NCI-H1048 (cell line): ENCODE results near the gene DPM2.

Experiments used
- DNase-seq: peaks from one replicate; lab custom pipeline; 2025; lab: John Stamatoyannopoulos, UW

Gene DPM2

GRCh38 chr9:127898433-127899127 is 39.1 kb downstream of the DPM2 start:
- DNase-seq = no peak

GRCh38 chr9:127897193-127897692 is 40.4 kb downstream of the DPM2 start:
- peak; percentile 64 for DNase-seq

- DNase-seq = no peak
These were observed 41.1 kb downstream of the DPM2 start for GRCh38 chr9:127896395-127897192.

- no peak for DNase-seq
These were observed 41.8 kb downstream of the DPM2 start for GRCh38 chr9:127895811-127896210.

DNA sequence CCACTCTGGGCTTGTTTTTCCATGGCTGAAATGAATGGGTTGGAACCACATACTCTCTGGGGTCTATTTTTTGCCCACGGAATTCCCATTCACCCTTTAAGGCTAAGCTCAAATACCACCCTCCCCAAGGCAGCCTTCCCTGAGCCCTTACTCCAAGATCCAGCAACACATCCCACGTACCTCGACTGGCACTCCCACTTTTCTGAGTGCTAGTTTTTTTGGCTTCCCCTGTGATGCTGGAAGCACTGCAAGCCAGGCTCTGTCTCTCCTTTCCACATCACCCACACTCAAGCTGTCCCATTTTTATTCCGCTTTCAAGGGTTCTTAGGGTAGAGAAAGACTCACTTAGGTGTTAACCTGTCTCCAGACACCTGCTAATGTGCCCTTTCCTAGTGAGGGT is 44.3 kb downstream of the DPM2 start:
- DNase-seq = no peak

DNA sequence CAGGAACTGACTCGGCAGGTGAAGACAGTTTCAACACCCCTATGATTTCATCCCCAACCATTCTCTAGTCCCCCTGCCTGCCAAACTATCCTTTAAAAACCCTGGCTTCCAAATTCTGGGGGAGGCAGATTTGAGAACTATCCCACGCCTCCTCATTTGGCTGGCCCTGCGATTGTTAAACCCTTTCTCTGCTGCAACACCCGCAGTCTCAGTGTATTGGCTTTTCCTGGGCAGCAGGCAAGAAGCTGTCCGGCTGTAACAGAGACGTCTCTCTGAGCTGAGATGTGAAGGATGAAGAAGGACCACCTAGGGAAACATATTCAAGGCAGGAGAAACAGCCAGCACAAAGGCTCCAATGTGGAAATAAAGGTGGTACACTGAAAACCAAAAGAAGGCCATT is 44.8 kb downstream of the DPM2 start:
- no peak for DNase-seq

GRCh38 chr9:127890053-127890452 is 47.6 kb downstream of the DPM2 start:
- DNase-seq = no peak

- no peak for DNase-seq
These were observed 49.9 kb downstream of the DPM2 start for GRCh38 chr9:127887792-127888191.

DNA sequence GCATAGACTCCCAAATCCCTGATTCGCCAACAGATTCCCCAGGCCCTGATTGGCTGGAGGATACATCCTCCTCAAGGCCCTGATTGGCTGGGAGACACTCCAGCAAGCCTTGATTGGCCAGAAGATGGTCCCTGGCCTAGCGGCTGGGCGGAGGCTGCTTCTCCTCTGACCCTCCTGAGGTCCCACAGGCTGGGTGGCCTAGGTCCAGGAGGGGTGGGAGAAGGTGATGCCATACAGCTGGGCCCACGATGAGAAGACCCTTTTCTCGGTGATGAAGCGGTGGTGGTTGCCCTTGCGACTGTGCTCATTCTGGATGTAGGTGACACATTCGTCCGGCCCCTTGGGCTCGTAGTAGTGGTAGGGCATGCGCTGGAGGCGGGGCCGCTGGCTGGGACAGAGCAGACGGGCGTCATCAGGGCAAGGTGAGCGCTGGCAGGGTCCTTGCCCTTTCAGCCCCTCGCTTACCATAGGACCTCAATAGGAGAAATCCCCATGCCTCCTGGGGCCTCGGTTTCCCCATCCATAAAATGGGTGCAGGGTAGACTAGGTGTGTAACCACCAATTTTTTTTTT is 51.2 kb downstream of the DPM2 start:
- no peak for DNase-seq

GRCh38 chr9:127885508-127886281 is 52.0 kb downstream of the DPM2 start:
- DNase-seq = no peak
